Activated CD4-positive, alpha-beta T cell treated with anti-CD3 and anti-CD28 coated beads for 36 hours (primary cell): ENCODE measurements around the gene CEP112. TPM values are rescaled to one million over a fixed set of nuclear protein-coding genes. Genes with fewer than 3 reads are reported as not detected.

Source experiments
- ATAC-seq: fragments of 200-7000 bp; cut with Tn5 transposase; one replicate; pipeline ENCODE4 v1.10.0; 2021; ENCODE audit warnings: mild to moderate bottlenecking, moderate library complexity
- CTCF ChIA-PET: fragments of 350-600 bp; sonication (Branson Sonifier 250); formaldehyde crosslinking; loops from one replicate; lab custom pipeline; 2021; ENCODE audit warnings: antibody characterized with exemption; lab: Charles Lee
- POLR2A ChIA-PET: fragments of 350-600 bp; sonication (Branson Sonifier 250); formaldehyde crosslinking; loops from one replicate; lab custom pipeline; 2021; ENCODE audit warnings: antibody characterized with exemption, inconsistent platforms; lab: Charles Lee
- DNase-seq: peaks from one replicate; pipeline ENCODE4 v3.0.0-alpha.2; 2020
- H3K27ac Mint-ChIP-seq: one replicate; pipeline ENCODE4 v1.8.0; 2021; ENCODE audit warnings: mixed read lengths
- H3K27me3 Mint-ChIP-seq: one replicate; pipeline ENCODE4 v1.8.0; 2021; ENCODE audit warnings: mixed read lengths
- H3K36me3 Mint-ChIP-seq: one replicate; pipeline ENCODE4 v1.8.0; 2021; ENCODE audit warnings: low read depth, mixed read lengths
- H3K4me1 Mint-ChIP-seq: one replicate; pipeline ENCODE4 v1.8.0; 2021; ENCODE audit warnings: mixed read lengths
- H3K4me3 Mint-ChIP-seq: one replicate; pipeline ENCODE4 v1.8.0; 2021; ENCODE audit warnings: mild to moderate bottlenecking, moderate library complexity, mixed read lengths
- H3K9me3 Mint-ChIP-seq: one replicate; pipeline ENCODE4 v1.8.0; 2021; ENCODE audit warnings: low read depth, mixed read lengths
- intact Hi-C, 2 experiments: fragments of 100-400 bp; cut with DNase I in 1 of 2; cut with micrococcal nuclease in 1 of 2; formaldehyde crosslinking; loops; one replicate each; pipeline versions ENCODE4 v1.14.2 to v1.15.1; 2022 to 2024; cut with DNase I, micrococcal nuclease
- total RNA-seq, 2 experiments: library from RNA; stranded (reverse); gene quantifications; one replicate each; pipeline ENCODE4 v1.2.3, GENCODE V29; 2021

CEP112 gene
- total RNA-seq, 2 experiments from 2014 or later = 2.2 to 2.8 TPM

- Mint-ChIP-seq H3K36me3 (no peaks in the 10 kb centered on the region), H3K4me1 (peaks cover 40% of the 10 kb centered on the region), H3K4me3 (no peak overlapping the region), H3K9me3 (no peaks in the 10 kb centered on the region), H3K27ac (no peak overlapping the region), H3K27me3 (no peaks in the 10 kb centered on the region)
- DNase-seq (no peak), ATAC-seq (no peak)
- CTCF ChIA-PET = interaction anchor here (0.6 to 1.0 kb wide), 2 partner anchors 17 to 219 kb away, joined by 3 to 4 read pairs; no protein-coding TSS in a partner anchor
- intact Hi-C loops = no loop called here
- POLR2A ChIA-PET = no interaction called here
Measured at GRCh38 chr17:65592125-65592965, 599.6 kb downstream of the CEP112 start.

- Mint-ChIP-seq H3K9me3 (no peaks in the 10 kb centered on the region), H3K4me3 (no peak overlapping the region), H3K36me3 (no peaks in the 10 kb centered on the region), H3K27ac (no peak overlapping the region), H3K4me1 (peaks cover 49% of the 10 kb centered on the region), H3K27me3 (no peaks in the 10 kb centered on the region)
- POLR2A ChIA-PET = interaction anchor here (0.6 kb wide), 1 partner anchor 1881 kb away, joined by 4 read pairs; no protein-coding TSS in a partner anchor
- ATAC-seq (no peak), DNase-seq (no peak)
- intact Hi-C loops = no loop called here
- CTCF ChIA-PET = interaction anchor here (0.6 kb wide), 1 partner anchor 80 kb away, joined by 3 read pairs; no protein-coding TSS in a partner anchor
Measured at GRCh38 chr17:65589321-65589720, 602.6 kb downstream of the CEP112 start.

DNA sequence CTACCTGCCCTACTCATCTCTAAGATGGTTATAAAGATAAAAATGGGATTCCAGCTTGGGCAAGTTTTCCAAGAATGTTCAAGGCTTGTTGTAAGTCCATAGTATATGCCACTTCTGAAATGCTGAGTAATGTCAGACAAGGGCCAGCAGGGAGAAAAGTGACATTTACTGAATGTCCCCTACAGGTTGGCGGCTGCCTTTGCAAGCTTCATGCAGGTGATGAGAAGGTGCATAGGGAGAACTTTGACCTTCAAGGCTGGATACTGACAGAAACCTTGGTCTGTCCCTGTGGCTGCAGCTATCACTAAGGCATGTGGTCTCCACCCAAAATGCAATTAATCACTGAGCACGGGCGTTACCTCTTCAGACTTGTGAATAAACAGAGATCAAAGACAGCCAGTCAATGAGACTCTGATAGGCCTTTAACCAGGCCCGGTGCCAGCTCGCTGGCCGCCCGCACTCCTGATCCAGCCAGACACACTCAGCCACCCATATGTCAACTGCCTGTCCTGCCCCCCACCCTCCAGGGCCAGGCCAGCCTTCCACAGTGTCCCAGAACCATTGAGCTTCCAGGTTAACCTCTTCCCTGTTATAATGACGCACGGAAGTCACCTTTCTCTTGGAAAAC, 603.6 kb downstream of the CEP112 start:
- intact Hi-C loops = no loop called here
- Mint-ChIP-seq H3K36me3 (no peaks in the 10 kb centered on the region), H3K4me1 (peaks cover 46% of the 10 kb centered on the region), H3K4me3 (no peak overlapping the region), H3K27ac (no peak overlapping the region), H3K9me3 (no peaks in the 10 kb centered on the region), H3K27me3 (no peaks in the 10 kb centered on the region)
- DNase-seq (no peak), ATAC-seq (no peak)
- ChIA-PET CTCF (interaction anchor here (1.4 kb wide), 1 partner anchor 75 kb away, joined by 4 read pairs; no protein-coding TSS in a partner anchor), POLR2A (no interaction called here)

DNA sequence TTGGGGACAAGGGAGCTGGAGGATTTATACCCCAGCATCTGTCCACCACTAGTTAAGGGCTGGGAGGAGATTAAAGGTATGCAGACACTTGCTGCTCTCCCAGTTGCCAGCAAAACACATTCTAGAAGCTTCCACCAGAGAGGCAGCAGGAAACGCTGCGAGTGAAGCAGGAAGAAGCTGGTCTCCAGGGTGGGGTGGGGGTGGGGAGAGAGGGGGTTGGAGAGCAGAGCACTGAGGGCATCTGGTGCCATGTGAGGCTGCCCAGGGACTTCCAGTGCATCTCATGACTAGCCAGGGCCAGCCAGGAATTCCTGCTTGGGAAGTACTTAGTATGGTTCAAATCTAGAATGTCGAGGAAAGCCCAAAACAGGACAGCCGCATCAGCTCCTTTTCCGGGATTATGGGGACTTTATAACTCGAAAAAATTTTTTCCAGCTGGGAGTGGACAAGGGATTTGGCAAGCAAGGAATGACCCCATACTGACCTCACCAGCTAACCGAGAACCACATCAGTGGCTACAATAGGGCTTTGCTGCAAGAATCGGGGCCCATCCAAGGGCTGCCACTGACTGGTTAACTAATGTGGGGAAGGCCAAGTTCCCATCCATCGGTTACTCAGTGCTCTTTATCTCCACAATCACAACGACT, 604.3 kb downstream of the CEP112 start:
- ChIA-PET CTCF (interaction anchor here (0.9 to 1.4 kb wide), 2 partner anchors 16 to 76 kb away, joined by 3 to 4 read pairs; no protein-coding TSS in a partner anchor), POLR2A (interaction anchor here (0.6 kb wide), 1 partner anchor 1848 kb away, joined by 3 read pairs; no protein-coding TSS in a partner anchor)
- no peaks in the 10 kb centered on the region for H3K27me3 Mint-ChIP-seq
- ATAC-seq (no peak), DNase-seq (no peak)
- H3K4me3 Mint-ChIP-seq = no peak overlapping the region
- H3K4me1 Mint-ChIP-seq = peaks cover 40% of the 10 kb centered on the region
- H3K9me3 Mint-ChIP-seq = no peaks in the 10 kb centered on the region
- no peak overlapping the region for H3K27ac Mint-ChIP-seq
- no peaks in the 10 kb centered on the region for H3K36me3 Mint-ChIP-seq
- intact Hi-C loops = no loop called here

DNA sequence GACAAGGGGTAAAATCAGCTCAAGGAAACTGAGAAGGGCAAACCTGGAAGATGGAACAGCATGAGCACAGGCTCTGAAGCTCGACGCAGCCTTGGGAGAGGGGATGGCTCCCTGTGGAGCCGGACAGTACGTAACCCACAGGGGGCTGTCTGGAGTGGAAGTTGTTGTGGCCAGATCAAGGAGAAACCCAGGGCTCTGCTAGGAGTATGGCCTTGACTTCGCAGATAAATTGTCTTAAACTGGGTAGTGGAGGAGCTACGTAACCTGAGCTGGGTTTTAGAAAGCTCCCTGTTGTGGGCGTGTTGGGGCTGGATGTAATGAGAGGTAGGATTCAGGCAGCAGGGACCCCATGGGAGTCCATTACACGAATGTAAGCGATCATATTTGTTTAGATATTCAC, 605.0 kb downstream of the CEP112 start:
- Mint-ChIP-seq H3K27ac (no peak overlapping the region), H3K4me1 (peaks cover 40% of the 10 kb centered on the region), H3K4me3 (no peak overlapping the region), H3K27me3 (no peaks in the 10 kb centered on the region), H3K9me3 (no peaks in the 10 kb centered on the region), H3K36me3 (no peaks in the 10 kb centered on the region)
- DNase-seq (no peak), ATAC-seq (no peak)
- ChIA-PET CTCF (interaction anchor here (0.8 to 1.0 kb wide), 3 partner anchors 8 to 580 kb away, joined by 3 to 4 read pairs (median 4); no protein-coding TSS in a partner anchor), POLR2A (interaction anchor here (0.5 kb wide), 1 partner anchor 273 kb away, joined by 4 read pairs; no protein-coding TSS in a partner anchor)
- intact Hi-C loops = no loop called here

Other genes starting within 250 kb of the CEP112 start
- gene APOH, start 37.3 kb upstream of the CEP112 start, total RNA-seq = not detected
- gene PRKCA, start 110.5 kb upstream of the CEP112 start, total RNA-seq = 10 to 100 TPM; 73.3 to 77.0 TPM